GM18511 (cell line): ENCODE results near the gene TNNC1.

Experiments
- ATAC-seq: cut with Tn5 transposase; IDR thresholded peaks from one replicate; pipeline ENCODE4 v1.9.1; 2021; ENCODE audit warnings: mild to moderate bottlenecking, moderate library complexity; ENCODE audit not compliant: unreplicated experiment

TNNC1 gene

DNA sequence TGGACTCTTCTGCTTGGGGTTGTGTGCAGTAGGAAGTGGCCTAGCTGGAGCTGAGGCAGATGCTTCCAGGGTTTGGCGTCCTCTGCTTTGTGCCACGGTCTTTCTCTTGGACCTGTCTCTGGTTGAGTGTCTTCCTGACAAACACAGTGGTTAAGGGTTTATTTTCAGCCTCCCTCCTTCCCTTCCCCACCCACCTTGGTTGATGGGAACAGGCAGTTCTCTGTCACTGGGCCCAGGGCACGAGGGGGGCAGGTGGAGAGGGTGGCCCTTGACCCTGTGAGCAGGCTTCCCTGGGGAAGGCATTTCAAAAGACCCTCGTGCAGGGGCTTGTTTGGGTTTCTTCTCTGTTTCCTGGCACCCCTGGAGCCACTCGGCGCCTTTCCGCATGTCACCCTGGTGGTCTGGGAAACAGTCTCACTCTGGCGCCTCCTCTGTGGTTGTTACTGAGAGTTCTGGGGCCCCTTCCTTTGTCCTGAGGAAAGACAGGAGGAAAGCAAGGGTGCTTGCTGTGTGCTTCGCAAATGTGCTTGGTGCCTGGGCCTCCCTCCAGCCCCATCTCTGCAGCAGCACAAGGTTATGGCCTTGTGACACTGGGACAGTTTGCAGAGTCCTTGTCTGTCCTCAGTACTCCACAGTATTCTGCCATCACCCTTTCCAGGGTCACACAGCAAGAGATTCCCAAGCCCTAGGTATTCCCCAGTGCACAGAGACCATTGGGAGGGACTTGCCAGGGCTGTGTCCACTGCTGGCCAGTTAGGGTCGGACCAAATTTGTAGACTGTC lies 31.0 kb upstream of the TNNC1 start:
- no peak for ATAC-seq

DNA sequence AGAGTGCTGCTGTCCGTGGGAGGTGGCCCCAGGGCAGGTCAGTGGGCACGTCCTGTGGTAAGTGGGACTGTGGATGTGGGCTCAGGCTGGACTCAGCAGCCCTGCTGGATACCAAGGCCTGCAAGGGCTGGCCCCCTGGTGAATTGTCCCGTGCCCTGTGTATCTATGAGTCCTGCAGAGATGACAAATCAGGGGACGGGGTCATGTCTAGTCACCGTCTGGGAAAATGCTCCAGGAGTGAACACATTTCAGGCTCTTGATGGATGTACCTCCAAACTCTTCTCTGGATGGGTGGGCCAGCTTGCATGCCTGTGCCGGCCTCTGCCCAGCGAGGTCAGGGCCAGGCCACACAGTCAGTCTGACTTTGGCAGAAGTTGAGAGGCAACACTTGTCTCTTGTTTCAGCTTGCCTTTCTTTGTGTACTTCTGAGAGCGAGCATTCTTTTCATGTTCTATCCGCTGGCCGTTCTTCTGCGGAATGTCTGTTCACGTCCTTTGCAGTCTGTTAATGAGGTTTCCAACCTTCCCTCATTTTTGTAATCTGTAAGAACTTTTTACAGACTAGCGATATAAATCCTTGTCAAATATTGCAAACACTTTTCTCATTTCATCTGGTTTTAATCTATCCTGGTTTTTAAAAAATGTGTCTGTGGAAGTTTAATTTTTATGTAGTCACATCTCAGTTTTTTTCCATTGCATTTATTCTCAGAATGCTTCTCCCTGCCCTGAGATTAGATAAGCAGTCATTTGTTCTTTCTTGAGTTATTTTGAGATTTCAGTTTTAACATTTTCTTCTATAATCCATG lies 29.9 kb upstream of the TNNC1 start:
- no peak for ATAC-seq

DNA sequence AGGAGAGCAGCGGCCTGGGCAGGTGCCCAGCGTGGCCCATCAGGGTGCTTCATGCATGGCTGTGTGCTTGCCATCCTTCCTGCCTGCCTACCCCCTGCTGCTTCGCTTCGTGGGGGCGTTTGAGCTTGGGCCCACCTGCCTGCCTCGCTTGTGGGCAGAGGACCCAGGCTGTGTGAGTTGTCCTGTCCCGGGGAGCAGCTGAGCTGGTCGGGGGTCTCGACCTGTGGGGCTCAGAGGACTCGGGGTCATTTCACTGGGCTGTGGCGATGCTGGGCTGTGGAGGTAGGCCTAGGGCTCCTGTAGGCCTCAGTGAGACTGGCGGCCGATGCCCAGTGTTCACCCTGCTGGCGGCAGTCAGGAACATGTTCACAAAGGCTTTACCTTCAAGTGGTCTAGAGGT lies 29.2 kb upstream of the TNNC1 start:
- ATAC-seq, result no peak

DNA sequence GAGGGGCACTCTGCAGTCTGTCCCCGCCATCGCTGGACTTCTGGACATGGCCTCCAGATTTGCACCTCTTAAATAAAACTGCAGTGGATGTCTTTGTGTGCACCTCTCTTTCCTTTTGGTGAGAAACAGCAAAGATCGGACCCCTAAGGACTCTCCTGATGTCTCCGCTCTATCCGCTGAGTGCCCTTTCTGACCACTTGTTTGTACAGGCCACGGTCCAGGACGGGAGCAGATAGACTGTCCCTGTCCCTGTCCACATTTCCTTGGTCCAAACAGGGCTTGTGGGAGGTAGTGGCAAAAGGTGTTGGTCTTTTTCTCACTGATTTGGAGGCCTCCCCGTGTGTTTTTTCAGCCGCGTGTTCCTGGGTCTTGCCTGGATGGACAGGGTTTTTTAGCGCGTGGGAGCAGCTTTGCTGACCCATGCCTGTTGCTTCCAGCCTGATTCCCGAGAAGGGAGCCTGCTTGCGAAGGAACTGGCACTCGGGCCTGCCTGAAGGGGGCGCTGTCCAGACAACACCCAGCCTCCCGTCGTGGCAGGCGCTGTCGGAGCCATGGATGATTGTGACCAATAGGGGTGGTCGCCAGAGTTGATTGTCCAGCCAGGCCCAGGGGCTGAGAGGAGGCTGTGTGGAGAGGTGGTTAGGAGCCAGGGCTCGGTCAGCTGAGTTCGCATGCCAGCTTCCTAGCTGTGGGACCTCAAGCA lies 28.1 kb upstream of the TNNC1 start:
- no peak for ATAC-seq

DNA sequence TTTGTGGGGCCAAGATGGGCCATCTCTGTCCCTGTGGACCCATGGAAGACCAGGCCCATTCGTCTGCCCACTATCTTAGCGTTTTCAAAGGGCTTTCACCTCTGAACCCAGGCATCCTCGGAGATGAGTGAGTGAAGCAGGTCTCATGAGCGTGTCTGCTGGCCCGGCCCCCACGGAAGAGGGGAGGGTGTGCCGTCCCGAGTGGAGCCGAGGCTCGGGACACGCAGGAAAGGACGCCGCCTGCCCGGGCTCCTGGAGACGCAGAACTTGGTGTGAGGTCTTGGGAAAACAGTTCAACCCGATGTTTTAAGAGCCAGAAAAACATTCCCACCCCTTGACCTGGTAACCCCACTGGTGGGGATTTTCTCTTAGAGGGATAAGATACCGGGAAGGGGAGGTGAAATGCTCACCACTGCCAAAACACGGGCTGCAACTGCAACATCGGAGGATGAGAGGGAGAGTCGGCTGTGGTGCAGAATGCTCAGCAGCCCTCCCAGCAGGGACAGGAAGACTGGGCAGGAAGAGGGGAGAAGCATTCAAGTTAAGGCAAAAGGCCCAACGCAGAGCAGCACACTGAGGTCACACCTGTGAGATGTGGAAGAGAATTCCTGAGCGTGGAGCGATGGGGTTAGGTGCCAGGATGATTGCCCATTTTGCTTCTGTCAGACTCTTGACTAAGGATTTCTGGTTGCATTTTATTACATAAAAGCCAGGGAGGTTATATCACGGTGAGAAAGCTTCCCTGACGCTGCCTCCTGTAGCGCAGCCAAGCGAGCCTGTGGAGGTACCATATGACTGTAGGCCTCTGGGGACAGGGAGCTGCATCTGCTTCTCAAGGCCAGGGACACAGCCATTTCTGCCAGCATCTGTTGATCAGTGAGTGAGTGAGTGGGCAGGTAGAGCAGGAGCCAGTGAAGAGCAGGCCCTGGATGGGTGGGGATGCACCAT lies 27.2 kb upstream of the TNNC1 start:
- no peak for ATAC-seq

DNA sequence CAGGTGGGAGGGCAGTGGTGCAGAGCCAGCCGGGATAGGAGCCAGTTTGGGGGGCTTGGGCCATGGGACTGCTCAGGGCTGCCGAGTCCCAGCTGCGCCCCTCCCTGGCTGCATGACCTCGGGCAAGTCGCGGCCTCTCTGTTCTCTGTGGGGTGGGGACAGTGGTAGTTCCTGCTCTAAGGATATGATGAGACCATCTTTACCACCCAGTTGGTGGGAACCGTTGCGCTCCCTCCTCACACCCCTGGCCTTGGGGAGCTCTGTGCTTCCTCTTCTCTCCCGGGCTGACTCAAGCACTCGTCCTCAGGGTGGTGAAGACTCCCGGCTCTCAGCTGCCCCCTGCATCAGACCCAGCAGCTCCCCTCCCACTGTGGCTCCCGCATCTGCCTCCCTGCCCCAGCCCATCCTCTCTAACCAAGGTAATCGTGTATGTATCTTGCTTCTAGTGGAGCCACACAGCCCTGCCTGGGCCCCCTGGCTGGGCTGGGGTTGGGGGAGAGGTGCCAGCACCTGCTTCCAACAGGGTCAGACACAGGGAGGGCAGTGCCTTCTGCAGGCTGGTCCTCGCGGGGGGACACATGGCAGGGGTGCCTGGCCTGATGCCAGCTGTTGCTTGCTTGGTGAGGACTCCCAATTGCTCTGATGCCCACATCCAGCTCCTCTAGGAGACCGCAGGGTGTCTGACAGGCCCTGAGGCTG lies 26.2 kb upstream of the TNNC1 start:
- no peak for ATAC-seq

DNA sequence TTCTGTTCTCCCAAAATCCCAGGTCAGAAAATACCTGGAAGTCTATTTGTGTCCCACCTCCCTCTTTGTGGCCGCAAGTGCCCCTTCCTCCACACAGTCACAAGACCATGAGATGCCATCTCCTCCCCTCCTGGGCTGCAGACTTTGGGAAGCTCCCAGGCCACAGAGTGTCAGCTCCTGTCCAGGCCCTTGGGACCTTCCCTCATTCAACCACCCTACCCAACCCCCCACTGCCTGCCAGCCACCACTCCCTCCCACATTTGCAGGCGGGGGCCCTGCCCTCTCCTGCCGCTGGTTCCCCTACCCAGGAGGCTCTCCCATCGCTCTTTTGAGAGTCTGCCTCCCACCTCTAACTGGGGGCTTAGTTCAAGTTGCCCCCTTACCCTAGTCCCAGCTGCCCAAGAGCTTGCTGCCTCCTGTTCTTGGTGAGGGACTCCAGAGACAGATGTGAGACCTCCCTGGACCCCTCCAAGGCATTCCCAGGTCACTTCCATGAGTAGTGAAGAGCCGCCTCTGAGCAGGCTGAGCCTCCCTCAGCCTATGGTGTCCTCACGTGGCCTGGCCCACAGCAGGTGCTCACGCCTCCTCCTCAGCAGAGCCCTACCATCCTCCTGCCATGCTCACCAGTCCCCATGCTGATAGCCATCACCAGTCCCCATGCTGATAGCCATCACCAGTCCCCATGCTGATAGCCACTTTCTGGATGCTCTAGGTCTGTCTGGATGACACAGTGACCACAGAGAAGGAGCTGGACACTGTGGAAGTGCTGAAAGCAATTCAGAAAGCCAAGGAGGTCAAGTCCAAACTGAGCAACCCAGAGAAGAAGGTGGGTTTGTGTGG lies 25.4 kb upstream of the TNNC1 start:
- ATAC-seq, result no peak

DNA sequence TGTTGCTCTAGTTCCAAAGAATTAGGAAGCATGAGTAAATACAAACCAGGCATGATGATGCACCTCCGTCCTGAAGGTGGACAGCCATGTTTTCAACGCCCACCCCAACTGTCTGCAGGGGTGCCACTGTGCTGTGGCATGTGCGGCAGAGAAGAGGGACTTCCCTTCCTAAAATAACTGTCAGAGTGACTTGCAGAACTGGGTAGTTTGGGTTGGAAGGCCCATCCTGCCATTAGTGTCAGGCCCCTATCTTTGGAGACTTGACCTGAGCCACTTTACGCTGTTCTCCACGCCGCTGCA lies 23.9 kb upstream of the TNNC1 start:
- ATAC-seq, result no peak

DNA sequence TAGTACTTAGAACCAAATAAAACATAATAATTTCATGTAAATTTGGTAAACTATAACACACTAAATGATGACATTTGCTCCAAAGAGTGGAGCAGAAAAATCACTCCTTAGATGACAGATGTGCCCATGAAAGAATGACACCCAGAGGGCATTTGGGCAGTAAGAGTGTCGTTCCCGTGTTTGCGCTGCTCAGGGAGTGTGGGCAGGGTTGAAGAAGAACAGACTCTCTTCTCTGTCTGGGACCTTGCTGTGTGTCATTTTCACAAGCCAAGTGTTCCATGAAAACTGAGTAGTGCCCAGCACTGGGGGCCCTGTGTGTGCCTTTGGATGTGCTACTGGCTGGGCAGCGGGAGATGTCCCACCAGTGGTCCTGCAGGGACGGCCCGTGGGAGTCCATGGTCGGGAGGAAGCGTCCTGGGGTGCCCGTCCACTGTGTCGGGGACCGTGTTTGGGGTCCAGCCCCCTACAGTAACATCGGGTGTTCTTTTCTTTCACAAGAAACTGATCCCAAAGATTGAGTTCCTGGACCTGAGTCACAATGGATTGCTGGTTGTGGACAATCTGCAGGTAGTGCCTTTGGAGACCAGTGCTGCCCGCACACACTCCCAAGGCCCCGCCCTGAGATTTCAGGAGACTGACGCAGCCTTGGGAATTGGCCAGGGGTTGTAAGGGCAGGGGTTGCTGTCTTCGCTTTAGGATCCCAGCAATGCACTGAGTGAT lies 23.4 kb upstream of the TNNC1 start:
- ATAC-seq, result no peak

DNA sequence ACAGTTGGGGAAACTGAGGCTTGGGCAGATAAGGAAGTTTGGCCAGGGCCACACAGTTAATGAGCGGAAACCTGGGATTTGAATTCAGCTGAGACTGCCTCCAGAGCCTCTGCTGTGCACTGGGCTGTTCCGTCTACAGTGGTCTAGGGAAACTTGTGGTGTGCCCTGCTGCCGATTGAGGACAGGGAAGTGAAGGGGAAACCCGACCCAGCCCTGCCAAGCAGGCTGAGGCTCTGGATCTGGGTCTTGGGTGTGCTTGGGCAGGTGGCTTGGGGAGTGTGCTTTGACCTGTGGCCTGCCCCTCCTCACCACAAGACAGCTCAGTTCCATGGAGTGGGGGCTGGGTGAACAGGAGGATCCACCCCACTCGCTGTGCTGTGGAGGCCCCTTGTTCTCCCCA lies 19.2 kb upstream of the TNNC1 start:
- no peak for ATAC-seq

DNA sequence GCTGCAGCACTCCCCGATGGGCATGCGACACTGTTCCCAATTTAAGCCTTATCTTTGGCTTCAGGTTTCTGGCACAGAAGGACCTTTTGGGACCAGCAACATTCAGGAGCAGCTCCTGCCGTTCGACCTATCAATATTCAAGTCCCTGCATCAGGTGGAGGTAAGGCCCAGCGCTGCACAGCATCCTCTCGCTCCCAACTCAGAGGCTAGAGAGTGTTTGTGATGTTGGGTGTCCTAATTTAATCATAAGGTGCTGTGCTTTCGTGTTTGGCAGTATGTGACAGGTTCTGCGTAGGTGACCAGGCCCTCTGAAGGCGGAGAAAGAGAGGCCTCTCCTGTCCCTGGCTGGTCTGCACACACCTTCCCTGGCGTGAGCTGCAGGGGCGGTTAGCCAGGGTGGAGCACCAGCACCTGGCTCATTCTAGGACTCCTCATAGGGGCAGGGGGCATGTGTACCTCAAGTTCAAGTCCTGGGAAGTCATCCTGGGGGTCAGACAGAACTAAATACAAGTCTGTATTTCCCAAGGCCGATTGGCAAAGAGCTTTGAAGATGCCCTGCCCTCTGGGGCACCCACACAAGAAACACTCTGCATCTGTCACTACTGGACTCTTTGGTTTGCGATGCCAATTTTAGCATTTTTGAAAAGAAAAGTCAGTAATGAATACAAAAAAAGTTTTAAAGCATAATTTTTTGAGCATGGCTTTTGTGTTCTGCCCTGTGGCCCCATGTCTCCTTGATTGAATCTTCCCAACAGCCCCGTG lies 18.6 kb upstream of the TNNC1 start:
- ATAC-seq, result no peak

DNA sequence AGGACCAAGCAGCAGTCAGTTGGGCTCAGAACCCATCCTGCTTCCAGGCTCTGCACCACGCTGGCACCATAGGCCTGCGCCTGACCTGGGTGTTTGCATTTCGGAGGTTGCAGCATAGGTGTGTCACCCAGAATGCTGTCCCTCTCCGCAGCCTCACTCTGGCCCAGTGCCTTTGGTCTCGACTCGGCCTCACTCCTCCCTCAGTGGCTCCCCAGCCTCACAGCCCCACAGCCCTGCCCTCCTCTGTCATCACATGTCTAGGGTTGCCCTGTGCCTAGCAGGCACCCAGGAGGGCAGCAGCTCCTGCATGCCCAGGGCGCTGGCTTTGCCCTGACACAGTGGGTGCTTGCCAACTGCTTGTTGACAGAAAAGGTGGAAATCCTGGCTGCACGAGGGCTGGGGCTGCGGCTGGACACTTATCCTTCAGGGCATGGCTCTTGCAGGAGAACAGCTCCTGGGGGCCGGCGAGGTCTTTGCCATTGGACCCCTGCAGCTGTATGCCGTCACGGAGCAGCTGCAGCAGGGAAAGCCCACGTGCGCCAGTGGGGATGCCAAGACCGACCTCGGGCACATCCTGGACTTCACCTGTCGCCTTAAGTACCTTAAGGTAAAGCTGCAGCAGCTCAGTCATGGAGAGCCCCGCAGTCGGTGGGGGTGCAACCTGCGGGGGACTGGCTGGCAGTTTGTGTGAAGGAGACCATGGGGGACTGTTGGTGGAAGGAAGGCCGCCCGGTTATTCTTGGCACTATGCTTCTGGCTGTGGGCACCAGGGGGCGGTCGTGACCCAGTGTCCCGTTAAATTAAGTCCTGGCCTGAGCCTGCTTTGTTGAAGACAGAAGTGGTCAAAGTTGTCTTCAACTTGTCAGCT lies 17.8 kb upstream of the TNNC1 start:
- no peak for ATAC-seq

DNA sequence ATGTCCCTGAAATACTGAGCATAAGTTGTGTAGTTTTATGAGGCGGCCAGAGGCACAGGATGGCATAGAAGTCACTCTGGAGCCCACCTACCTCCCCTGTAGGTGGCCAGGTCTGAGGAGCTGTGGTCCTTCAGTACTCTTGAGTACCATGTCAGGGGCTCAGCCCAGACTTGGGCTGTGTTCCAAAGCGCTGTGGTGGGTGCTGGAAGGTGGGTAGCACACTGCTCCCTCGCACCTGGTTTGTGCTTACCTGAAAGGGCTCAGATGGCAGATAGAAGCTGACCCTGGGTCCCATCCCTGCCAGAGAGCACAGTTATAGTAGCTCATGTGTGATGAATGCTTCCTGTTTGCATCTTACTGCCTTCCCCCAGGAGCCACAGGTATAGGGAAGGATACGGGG lies 17.1 kb upstream of the TNNC1 start:
- no peak for ATAC-seq

DNA sequence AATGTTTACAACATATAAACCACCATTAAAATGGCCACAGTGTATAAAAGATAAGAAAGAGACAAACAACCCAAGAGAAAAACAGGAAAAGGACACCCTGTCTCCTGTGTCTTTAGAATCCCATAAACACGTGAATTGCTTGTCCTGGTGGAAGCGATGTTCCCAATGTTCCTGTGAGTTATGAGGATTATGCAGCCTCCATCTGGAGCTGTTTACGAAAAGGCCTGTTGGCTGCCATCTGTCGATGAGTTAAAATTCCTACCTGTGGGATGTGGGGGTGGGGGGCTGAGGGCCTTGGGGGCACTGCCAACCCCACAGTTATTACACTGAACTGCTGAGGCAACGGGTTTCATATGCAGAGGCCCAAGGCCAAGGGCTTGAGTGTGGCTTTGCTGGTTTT lies 15.2 kb upstream of the TNNC1 start:
- ATAC-seq, result no peak

DNA sequence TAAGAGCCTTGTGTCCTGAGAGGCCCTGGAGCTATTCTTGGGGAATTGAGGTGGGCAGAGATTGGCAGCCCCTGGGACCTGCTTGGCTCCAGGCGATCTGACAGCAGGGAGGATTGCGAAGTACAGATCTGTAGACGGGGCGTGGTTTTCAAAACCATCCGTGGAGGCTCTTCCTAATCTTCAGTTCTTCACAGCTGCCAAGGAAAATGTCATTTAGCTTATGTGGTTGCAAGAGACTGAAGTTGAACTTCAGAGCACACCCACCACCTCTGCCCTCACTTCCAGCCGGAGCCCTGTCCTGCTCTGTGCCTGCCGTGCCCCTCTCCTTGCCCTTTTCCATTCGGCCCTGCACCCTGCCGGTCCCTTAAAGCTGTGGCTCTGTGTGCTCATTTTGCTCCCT lies 14.5 kb upstream of the TNNC1 start:
- no peak for ATAC-seq

DNA sequence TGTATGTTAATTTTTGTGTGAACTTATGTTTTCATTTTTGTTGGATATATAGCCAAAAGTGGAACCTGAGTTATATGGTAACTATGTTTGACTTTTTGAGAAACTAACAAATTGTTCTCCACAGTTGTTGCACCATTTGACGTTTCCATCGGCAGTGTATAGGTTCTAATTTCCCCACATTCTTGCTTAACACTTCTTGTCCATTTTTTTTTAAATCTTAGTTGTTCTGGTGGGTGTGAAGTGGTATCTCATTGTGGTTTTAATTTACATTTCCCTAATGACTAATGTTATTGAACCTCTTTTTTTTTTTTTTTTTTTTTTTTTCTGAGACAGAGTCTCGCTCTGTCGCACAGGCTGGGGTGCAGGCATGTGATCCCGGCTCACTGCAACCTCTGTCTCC lies 9.6 kb upstream of the TNNC1 start:
- no peak for ATAC-seq

DNA sequence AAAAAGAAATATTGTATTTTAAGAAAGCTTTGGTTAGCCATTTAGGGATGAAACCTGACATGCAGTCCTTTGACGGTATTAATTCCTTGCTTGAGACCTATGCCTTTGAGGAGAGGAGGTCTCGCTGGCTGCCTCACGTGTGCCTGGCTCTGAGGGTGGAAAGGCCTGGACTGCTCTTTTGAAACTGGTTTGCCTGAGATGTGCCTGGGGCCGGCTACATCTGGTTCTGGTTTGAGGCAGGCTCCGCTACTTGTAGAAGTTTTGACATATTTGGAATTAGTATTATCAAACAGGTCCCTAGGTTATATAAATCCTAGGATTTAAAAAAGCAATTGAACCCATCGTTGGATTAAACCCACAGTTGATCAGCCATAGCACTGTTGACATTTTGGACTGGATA lies 8.0 kb upstream of the TNNC1 start:
- ATAC-seq, result no peak
